ENCODE results near the gene SRPX. TPM values are rescaled to one million over a fixed set of nuclear protein-coding genes. Genes with fewer than 3 reads are reported as not detected.

SRPX gene
- polyA plus RNA-seq, 1 of the 3 experiments (the other 2 are of a cell fraction), result 124 TPM

DNA sequence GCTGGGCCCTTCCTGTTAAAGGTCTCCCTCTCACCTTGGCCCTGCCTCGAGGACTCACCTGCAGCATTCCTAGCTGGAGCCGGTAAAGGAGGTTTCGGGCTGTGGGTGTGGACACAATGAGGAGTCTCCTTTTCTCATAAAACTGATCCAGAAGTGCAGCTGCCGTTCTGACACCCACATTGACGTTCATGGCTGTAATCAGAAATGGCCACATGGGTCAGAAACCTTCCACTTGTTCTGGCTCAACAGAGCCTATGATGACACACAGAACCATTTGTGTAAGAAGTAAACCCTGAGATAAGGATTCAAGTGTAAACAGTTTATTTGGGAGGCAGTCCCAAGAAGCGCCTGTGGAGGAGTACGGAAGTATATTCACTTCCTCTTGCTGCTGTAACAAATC is 63.8 kb downstream of the SRPX start:
- H3K9me2 ChIP-seq, result no peaks in the 10 kb centered on the region
- H3K9ac ChIP-seq, result no peak overlapping the region
- no peak for DNase-seq
- H3F3A ChIP-seq (replicated peaks; ENCODE audit: insufficient read depth), result no peaks in the 10 kb centered on the region
- H3K27ac ChIP-seq (ENCODE audit: low read depth in 2 of 2, low read length in 1 of 2), result no peak overlapping the region
- no peaks in the 10 kb centered on the region for H4K20me1 ChIP-seq (ENCODE audit: insufficient read depth)
- no peak overlapping the region for H3K4me2 ChIP-seq
- ChIA-PET CTCF (interaction anchor here (2.1 kb wide), 1 partner anchor 10 kb away, joined by 11 read pairs; no protein-coding TSS in a partner anchor), POLR2A (no interaction called here)
- no peaks in the 10 kb centered on the region for H3K79me2 ChIP-seq (ENCODE audit: insufficient read depth)
- H3K9me3 ChIP-seq, result no peaks in the 10 kb centered on the region
- TF ChIP-seq RAD21 (IDR thresholded peaks at IDR 0.05; ENCODE audit: low read length) (no peak), RCOR1 (IDR thresholded peaks at IDR 0.05; ENCODE audit: low read length) (no peak), GABPA (IDR thresholded peaks at IDR 0.05; ENCODE audit: low read depth) (no peak), POLR2AphosphoS5 (IDR thresholded peaks at IDR 0.05; ENCODE audit: low read depth, low read length) (no peak), FOXJ3 (CRISPR knock-in tag; IDR thresholded peaks at IDR 0.05) (no peak), ELF1 (IDR thresholded peaks at IDR 0.05) (no peak), FOSL2 (IDR thresholded peaks at IDR 0.05; ENCODE audit: borderline replicate concordance, low read depth) (no peak), MEF2A (IDR thresholded peaks at IDR 0.05; ENCODE audit: borderline replicate concordance, low read depth) (no peak), SMC3 (IDR thresholded peaks at IDR 0.05; ENCODE audit: low read depth, low read length) (no peak), RFX5 (IDR thresholded peaks at IDR 0.05; ENCODE audit: low read length) (no peak), GATA2 (CRISPR knock-in tag; IDR thresholded peaks at IDR 0.05) (no peak), FOXM1 (IDR thresholded peaks at IDR 0.05; ENCODE audit: low read depth) (no peak), SIN3A (IDR thresholded peaks at IDR 0.05; ENCODE audit: borderline replicate concordance, low read depth, low read length) (no peak), TEAD4 (IDR thresholded peaks at IDR 0.05; ENCODE audit: borderline replicate concordance, insufficient read depth) (no peak)
- TF ChIP-seq, protein P1, sequence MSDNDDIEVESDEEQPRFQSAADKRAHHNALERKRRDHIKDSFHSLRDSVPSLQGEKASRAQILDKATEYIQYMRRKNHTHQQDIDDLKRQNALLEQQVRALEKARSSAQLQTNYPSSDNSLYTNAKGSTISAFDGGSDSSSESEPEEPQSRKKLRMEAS (IDR thresholded peaks at IDR 0.05; ENCODE audit: low read depth), result no peak
- TF ChIP-seq, protein P2, sequence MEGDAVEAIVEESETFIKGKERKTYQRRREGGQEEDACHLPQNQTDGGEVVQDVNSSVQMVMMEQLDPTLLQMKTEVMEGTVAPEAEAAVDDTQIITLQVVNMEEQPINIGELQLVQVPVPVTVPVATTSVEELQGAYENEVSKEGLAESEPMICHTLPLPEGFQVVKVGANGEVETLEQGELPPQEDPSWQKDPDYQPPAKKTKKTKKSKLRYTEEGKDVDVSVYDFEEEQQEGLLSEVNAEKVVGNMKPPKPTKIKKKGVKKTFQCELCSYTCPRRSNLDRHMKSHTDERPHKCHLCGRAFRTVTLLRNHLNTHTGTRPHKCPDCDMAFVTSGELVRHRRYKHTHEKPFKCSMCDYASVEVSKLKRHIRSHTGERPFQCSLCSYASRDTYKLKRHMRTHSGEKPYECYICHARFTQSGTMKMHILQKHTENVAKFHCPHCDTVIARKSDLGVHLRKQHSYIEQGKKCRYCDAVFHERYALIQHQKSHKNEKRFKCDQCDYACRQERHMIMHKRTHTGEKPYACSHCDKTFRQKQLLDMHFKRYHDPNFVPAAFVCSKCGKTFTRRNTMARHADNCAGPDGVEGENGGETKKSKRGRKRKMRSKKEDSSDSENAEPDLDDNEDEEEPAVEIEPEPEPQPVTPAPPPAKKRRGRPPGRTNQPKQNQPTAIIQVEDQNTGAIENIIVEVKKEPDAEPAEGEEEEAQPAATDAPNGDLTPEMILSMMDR (IDR thresholded peaks at IDR 0.05), result no peak
- TF ChIP-seq, protein P3, sequence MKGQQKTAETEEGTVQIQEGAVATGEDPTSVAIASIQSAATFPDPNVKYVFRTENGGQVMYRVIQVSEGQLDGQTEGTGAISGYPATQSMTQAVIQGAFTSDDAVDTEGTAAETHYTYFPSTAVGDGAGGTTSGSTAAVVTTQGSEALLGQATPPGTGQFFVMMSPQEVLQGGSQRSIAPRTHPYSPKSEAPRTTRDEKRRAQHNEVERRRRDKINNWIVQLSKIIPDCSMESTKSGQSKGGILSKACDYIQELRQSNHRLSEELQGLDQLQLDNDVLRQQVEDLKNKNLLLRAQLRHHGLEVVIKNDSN (IDR thresholded peaks at IDR 0.05; ENCODE audit: borderline replicate concordance, low read depth), result no peak
- no peaks in the 10 kb centered on the region; the same call in 1 of the 2 replicates for H3K27me3 ChIP-seq (ENCODE audit: insufficient read depth)
- no peaks in the 10 kb centered on the region for H3K4me1 ChIP-seq (ENCODE audit: control insufficient read depth in 1 of 2, insufficient read depth in 2 of 2, low read depth in 1 of 2, low read length in 1 of 2)
- no peak overlapping the region for H2AFZ ChIP-seq (ENCODE audit: low read depth)
- H3K36me3 ChIP-seq (replicated peaks in 1 of 2; ENCODE audit: control insufficient read depth in 1 of 2, insufficient read depth in 2 of 2, low read length in 1 of 2), result no peaks in the 10 kb centered on the region
- H3K4me3 ChIP-seq (ENCODE audit: low read depth in 2 of 2, low read length in 1 of 2), result no peak overlapping the region
- 39% methylated on average over 5 of the region's 7 CpGs for WGBS (ENCODE audit: low lambda C conversion rate)

DNA sequence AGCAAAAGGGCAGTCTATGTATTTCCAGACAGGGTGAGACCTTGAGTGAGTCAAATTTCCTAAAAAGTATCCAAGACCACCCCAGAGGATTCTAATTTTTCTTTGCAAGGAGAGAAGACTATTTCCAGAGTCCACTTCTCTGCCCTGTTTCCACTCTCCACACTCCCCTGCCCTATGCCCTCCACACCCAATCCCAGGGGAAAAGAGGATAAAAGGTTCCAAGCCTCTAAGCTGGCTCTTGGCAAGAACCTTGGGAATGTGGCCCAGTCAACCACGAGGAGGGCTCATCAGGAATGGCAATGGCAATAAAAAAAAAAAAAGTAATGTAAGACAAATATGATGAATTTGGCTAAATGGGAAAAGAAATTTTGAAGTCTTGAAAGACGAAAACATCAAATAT is 65.9 kb downstream of the SRPX start:
- no peaks in the 10 kb centered on the region for H3K36me3 ChIP-seq (replicated peaks in 1 of 2; ENCODE audit: control insufficient read depth in 1 of 2, insufficient read depth in 2 of 2, low read length in 1 of 2)
- 13% methylated on average over 2 of the region's 2 CpGs for WGBS (ENCODE audit: low lambda C conversion rate)
- no peak overlapping the region for H3K4me2 ChIP-seq
- H2AFZ ChIP-seq (ENCODE audit: low read depth), result no peak overlapping the region
- CTCF ChIA-PET, result no interaction called here
- no peaks in the 10 kb centered on the region for H3K9me3 ChIP-seq
- no peak overlapping the region for H3K27ac ChIP-seq (ENCODE audit: low read depth in 2 of 2, low read length in 1 of 2)
- H3K9me2 ChIP-seq, result 0 out of 2 replicates have a peak, but pooled peaks cover 3% of the 10 kb centered on the region
- no peak overlapping the region for H3K9ac ChIP-seq
- H3F3A ChIP-seq (replicated peaks; ENCODE audit: insufficient read depth), result no peaks in the 10 kb centered on the region
- H3K4me1 ChIP-seq (ENCODE audit: control insufficient read depth in 1 of 2, insufficient read depth in 2 of 2, low read depth in 1 of 2, low read length in 1 of 2), result no peaks in the 10 kb centered on the region
- H3K4me3 ChIP-seq (ENCODE audit: low read depth in 2 of 2, low read length in 1 of 2), result no peak overlapping the region
- POLR2A ChIA-PET, result no interaction called here
- no peaks in the 10 kb centered on the region for H3K79me2 ChIP-seq (ENCODE audit: insufficient read depth)
- H4K20me1 ChIP-seq (ENCODE audit: insufficient read depth), result no peaks in the 10 kb centered on the region
- H3K27me3 ChIP-seq (ENCODE audit: insufficient read depth), result no peaks in the 10 kb centered on the region; the same call in 1 of the 2 replicates
- no peak for DNase-seq
- TF ChIP-seq RXRA (IDR thresholded peaks at IDR 0.05; ENCODE audit: borderline replicate concordance, low read depth), result no peak
- TF ChIP-seq SMC3 (IDR thresholded peaks at IDR 0.05; ENCODE audit: low read depth, low read length), result no peak
- TF ChIP-seq YY1 (IDR thresholded peaks at IDR 0.05; ENCODE audit: low read depth), result no peak
- TF ChIP-seq FOSL2 (IDR thresholded peaks at IDR 0.05; ENCODE audit: borderline replicate concordance, low read depth), result no peak
- TF ChIP-seq NFIC (IDR thresholded peaks at IDR 0.05; ENCODE audit: borderline replicate concordance), result no peak
- TF ChIP-seq RFX5 (IDR thresholded peaks at IDR 0.05; ENCODE audit: low read length), result no peak
- TF ChIP-seq, protein P4, sequence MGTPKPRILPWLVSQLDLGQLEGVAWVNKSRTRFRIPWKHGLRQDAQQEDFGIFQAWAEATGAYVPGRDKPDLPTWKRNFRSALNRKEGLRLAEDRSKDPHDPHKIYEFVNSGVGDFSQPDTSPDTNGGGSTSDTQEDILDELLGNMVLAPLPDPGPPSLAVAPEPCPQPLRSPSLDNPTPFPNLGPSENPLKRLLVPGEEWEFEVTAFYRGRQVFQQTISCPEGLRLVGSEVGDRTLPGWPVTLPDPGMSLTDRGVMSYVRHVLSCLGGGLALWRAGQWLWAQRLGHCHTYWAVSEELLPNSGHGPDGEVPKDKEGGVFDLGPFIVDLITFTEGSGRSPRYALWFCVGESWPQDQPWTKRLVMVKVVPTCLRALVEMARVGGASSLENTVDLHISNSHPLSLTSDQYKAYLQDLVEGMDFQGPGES (IDR thresholded peaks at IDR 0.05; ENCODE audit: low read depth, low read length), result no peak
- TF ChIP-seq, protein P5, sequence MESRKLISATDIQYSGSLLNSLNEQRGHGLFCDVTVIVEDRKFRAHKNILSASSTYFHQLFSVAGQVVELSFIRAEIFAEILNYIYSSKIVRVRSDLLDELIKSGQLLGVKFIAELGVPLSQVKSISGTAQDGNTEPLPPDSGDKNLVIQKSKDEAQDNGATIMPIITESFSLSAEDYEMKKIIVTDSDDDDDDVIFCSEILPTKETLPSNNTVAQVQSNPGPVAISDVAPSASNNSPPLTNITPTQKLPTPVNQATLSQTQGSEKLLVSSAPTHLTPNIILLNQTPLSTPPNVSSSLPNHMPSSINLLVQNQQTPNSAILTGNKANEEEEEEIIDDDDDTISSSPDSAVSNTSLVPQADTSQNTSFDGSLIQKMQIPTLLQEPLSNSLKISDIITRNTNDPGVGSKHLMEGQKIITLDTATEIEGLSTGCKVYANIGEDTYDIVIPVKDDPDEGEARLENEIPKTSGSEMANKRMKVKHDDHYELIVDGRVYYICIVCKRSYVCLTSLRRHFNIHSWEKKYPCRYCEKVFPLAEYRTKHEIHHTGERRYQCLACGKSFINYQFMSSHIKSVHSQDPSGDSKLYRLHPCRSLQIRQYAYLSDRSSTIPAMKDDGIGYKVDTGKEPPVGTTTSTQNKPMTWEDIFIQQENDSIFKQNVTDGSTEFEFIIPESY (IDR thresholded peaks at IDR 0.05; ENCODE audit: borderline replicate concordance, low read depth), result no peak
- TF ChIP-seq TCF12 (IDR thresholded peaks at IDR 0.05), result no peak
- no peak for TF ChIP-seq FOXM1 (IDR thresholded peaks at IDR 0.05; ENCODE audit: low read depth)
- no peak for TF ChIP-seq GATA2 (CRISPR knock-in tag; IDR thresholded peaks at IDR 0.05)
- TF ChIP-seq RCOR1 (IDR thresholded peaks at IDR 0.05; ENCODE audit: low read length), result no peak
- TF ChIP-seq TAF1 (IDR thresholded peaks at IDR 0.05; ENCODE audit: borderline replicate concordance, low read depth, low read length), result no peak
